GM13977 (cell line): ENCODE data around the gene SLC12A7.

Source experiments
- DNase-seq: peaks from one replicate; pipeline ENCODE4 v3.0.0; 2012; ENCODE audit warnings: low spot score
- in situ Hi-C: fragments of 300-500 bp; cut with MboI; formaldehyde crosslinking; loops from one replicate; pipeline ENCODE4 v1.12.0; 2022; ENCODE audit warnings: low sequenced_read_pairs, low pct_unique_long_range_greater_than_20kb, mixed read lengths, inconsistent platforms; ENCODE audit not compliant: unreplicated experiment
- TF ChIP-seq, protein P1 (sequence below): IDR thresholded peaks from 2 replicates; pipeline ENCODE4 v1.5.1; 2012; ENCODE audit warnings: mild to moderate bottlenecking, control low read depth; ENCODE audit not compliant: insufficient read depth; ENCODE audit errors: extremely low read depth, missing control alignments

SLC12A7 gene

DNA sequence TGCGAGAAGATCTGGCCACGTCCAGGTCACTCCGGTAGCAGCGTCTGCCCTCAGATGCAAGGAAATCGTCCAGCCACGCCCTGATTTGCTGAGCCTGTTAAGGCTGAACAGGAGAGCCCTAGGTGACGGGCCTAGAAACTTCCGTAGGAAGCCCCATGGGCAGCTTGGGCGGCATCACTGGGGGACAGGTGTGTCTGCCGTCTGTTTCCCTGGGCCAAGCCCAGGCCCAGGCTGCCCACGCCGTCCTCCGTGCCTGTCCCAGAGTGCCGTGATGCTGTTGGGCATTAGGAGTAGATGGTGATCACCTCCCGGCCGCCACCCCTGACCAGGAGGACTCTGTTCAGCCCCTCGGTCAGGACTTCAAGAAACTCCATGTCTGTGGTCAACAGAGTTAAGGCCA, 59.8 kb downstream of the SLC12A7 start:
- in situ Hi-C loops = no loop called here
- TF ChIP-seq, protein P1, sequence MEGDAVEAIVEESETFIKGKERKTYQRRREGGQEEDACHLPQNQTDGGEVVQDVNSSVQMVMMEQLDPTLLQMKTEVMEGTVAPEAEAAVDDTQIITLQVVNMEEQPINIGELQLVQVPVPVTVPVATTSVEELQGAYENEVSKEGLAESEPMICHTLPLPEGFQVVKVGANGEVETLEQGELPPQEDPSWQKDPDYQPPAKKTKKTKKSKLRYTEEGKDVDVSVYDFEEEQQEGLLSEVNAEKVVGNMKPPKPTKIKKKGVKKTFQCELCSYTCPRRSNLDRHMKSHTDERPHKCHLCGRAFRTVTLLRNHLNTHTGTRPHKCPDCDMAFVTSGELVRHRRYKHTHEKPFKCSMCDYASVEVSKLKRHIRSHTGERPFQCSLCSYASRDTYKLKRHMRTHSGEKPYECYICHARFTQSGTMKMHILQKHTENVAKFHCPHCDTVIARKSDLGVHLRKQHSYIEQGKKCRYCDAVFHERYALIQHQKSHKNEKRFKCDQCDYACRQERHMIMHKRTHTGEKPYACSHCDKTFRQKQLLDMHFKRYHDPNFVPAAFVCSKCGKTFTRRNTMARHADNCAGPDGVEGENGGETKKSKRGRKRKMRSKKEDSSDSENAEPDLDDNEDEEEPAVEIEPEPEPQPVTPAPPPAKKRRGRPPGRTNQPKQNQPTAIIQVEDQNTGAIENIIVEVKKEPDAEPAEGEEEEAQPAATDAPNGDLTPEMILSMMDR = no peak
- no peak for DNase-seq

DNA sequence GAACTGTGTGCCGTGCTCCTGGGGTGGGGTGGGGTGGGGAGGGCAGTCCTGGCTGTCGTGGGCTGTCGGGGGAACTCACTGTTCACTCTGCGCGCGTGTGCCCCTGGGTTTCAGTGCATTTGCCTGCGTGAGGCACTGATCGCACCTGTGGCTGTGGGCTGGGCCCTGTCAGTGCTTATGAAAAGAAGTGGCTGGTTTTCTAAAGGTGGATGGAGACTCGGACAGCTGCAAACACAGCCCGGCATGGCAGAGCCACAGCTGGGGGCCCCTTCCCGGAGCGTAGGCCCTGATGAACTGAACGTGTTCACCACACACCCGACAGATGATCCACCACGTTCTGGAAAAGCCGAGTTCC, 60.5 kb downstream of the SLC12A7 start:
- TF ChIP-seq, protein P1 = no peak
- DNase-seq = no peak
- in situ Hi-C loops = no loop called here

DNA sequence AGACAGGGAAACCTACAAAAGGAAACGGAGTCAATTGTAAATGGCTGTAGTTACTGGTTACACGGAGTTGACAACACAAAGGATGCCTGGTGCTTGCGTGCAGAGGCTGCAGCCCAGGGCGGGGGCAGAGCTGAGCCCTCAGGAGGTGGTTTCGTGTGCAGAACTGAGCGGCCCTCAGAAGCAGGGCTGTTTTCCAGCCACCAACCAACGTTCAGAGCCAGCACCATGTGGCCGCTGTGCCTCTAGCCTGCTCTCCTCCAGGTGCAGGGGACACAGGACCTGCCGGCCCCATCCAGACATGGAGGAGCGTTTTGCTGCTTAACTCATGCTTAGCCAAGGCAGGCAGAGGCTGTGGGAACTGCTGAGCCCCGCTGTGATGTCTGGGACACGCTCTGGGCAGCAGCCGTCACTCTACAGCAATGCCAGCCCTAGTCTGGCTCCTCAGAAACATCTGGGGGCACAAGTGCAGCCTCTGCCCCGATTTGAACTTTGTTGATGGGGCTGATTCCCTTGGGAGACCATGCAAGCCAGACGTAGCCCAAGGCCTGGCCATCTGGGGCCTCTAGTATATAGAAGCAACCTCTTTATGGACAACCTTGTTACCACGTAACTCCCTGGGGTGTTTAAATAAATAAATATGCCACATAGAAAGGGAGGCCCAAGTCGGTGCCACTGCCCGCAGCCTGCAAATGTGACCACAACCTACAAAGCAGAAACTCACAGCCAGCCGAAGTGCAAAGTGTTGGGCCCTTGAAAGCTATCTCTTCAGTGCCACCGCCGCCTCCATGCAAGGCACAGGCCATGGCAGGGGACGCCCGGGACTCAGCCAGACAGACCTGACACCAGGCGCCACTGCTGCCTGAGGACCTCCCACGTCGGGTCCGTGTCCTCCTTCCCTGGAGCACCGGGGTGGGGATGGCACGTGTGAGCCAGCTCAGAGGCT, 61.2 kb downstream of the SLC12A7 start:
- TF ChIP-seq, protein P1 = no peak
- DNase-seq = no peak
- in situ Hi-C loops = no loop called here

DNA sequence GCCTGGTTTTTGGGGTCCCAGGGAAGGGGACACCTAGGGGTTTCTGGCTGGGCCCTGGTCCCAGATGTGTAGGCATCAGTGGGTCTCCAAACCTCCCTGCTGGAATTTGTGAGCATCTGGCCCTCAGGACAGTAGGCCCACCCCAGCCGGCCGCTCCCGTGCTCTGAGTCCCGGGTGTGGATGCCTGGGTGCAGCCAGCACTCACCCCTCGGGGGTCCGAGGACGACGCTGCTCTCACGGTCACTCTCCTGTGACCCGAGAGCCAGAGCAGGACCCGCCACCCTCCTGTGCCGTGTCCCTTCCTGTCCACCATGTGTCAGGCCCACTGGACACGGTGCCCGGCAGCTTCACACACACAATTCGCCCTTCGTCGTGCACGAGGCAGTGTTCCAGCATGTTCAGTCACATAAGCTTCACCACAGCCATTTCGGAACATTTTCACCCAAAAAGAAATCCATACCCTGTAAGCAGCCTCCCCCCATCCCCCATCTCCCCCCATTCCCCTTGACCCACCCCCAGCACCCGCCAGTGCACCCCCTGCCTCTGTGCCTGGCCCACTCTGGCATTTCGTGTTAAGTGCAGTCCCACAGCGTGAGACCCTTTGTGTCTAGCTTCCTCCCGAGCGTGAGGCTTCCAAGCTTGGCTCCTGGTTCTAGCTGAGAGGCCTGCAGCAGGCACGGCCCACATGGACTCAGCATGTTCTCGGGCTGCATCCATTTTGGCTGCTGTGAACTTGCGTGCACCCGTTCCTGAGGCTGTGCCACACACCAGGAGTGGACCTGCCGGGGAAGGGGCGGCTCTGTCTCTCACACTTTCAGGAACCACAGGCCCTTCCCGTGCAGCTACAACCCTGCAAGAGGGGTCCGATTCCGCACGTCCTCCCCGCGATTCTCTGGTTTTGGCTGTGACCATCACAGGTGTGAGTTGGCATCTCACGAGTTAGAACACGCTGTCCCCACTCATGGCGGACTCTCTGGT, 62.7 kb downstream of the SLC12A7 start:
- DNase-seq = no peak
- in situ Hi-C loops = no loop called here
- TF ChIP-seq, protein P1 = no peak

DNA sequence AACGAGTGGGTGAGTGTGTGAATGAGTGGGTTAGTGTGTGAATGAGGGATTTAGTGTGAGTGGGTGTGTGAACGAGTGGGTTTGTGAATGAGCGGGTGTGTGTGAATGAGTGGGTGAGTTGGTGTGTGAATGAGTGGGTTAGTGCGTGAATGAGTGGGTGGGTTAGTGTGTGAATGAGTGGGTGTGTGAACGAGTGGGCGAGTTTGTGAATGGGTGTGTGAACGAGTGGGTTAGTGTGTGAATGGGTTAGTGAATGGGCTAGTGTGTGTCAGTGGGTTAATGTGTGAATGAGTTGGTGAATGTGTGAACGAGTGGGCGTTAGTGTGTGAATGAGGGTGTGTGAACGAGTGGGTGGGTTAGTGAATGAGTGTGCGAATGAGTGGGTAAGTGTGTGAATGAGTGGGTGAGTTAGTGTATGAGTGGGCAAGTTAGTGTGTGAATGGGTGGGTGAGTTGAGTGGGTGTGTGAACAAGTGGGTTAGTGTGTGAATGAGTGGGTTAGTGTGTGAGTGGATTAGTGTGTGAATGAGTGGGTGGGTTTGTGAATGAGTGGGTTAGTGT, 63.6 kb downstream of the SLC12A7 start:
- TF ChIP-seq, protein P1 = no peak
- in situ Hi-C loops = no loop called here
- no peak for DNase-seq

DNA sequence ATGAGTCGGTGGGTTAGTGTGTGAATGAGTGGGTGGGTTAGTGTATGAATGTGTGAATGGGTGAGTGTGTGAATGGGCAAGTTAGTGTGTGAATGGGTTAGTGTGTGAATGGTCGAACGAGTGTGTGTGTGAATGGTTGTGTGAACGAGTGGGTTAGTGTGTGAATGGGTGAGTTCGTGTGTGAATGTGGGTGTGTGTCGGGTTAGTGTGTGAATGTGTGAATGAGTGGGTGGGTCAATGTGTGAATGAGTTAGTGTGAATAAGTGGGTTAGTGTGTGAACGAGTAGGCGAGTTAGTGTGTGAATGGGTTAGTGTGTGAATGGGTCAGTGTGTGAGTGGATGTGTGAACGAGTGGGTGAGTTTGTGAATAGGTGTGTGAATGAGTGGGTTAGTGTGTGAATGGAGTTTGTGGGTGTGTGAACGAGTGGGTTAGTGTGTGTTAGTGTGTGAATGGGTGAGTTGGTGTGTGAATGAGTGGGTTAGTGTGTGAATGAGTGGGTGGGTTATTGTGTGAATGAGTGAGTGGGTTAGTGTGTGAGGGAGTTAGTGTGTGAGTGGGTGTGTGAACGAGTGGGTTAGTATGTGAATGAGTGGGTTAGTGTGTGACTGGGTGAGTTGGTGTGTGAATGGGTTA, 64.4 kb downstream of the SLC12A7 start:
- in situ Hi-C loops = no loop called here
- DNase-seq = no peak
- TF ChIP-seq, protein P1 = no peak
